GM12801 (cell line): Measurements from ENCODE around the gene SMG6.

ENCODE experiments used
- CTCF ChIP-seq: IDR thresholded peaks from one replicate; pipeline ENCODE4 v1.5.1; 2011; ENCODE audit warnings: control low read depth; ENCODE audit not compliant: insufficient read length; ENCODE audit errors: extremely low read depth

SMG6 gene

GRCh38 chr17:2222901-2223616 lies 80.5 kb downstream of the SMG6 start:
- TF ChIP-seq CTCF, result no peak

GRCh38 chr17:2222301-2222700 lies 81.3 kb downstream of the SMG6 start:
- TF ChIP-seq CTCF, result no peak

GRCh38 chr17:2218426-2218825 lies 85.2 kb downstream of the SMG6 start:
- TF ChIP-seq CTCF, result no peak

- TF ChIP-seq CTCF, result no peak
Observed at GRCh38 chr17:2215616-2216364, 87.8 kb downstream of the SMG6 start.

GRCh38 chr17:2214929-2215615 lies 88.5 kb downstream of the SMG6 start:
- no peak for TF ChIP-seq CTCF

GRCh38 chr17:2214047-2214928 lies 89.3 kb downstream of the SMG6 start:
- no peak for TF ChIP-seq CTCF
